Measurements from ENCODE around the gene RSPO1. TPM values are rescaled to one million over a fixed set of nuclear protein-coding genes. Genes with fewer than 3 reads are reported as not detected.

Gene RSPO1
- total RNA-seq, 3 donors from 2014 or later: 0.12 to 1.7 (median 0.53) TPM

- no peaks in the 10 kb centered on the region for H3K4me1 ChIP-seq (ENCODE audit: low read depth)
- H3K9me3 ChIP-seq: no peaks in the 10 kb centered on the region
- no peak for DNase-seq
- no peak overlapping the region for H3K4me3 ChIP-seq
- peaks cover 19% of the 10 kb centered on the region for H3K36me3 ChIP-seq (ENCODE audit: low read depth)
- ATAC-seq: no peak
- TF ChIP-seq CTCF (IDR thresholded peaks at IDR 0.05): no peak
- intact Hi-C loops (cut with DNase I, micrococcal nuclease): no loop called here
Measured at GRCh38 chr1:37574834-37575480, 59.7 kb downstream of the RSPO1 start.

GRCh38 chr1:37570528-37571334, 64.0 kb downstream of the RSPO1 start:
- H3K4me1 ChIP-seq (ENCODE audit: low read depth): no peaks in the 10 kb centered on the region
- ATAC-seq (no peak), DNase-seq (no peak)
- H3K9me3 ChIP-seq: no peaks in the 10 kb centered on the region
- intact Hi-C loops (cut with DNase I, micrococcal nuclease): no loop called here
- no peak for TF ChIP-seq CTCF (IDR thresholded peaks at IDR 0.05)
- no peak overlapping the region for H3K4me3 ChIP-seq
- H3K36me3 ChIP-seq (ENCODE audit: low read depth): peaks cover 30% of the 10 kb centered on the region

GRCh38 chr1:37567023-37567422, 67.7 kb downstream of the RSPO1 start:
- Histone ChIP-seq H3K4me1 (ENCODE audit: low read depth) (no peaks in the 10 kb centered on the region), H3K9me3 (no peaks in the 10 kb centered on the region), H3K36me3 (ENCODE audit: low read depth) (peaks cover 18% of the 10 kb centered on the region), H3K4me3 (no peak overlapping the region)
- ATAC-seq: no peak
- intact Hi-C loops (cut with DNase I, micrococcal nuclease): no loop called here
- TF ChIP-seq CTCF (IDR thresholded peaks at IDR 0.05): no peak
- no peak for DNase-seq

GRCh38 chr1:37564892-37565291, 69.8 kb downstream of the RSPO1 start:
- Histone ChIP-seq H3K36me3 (ENCODE audit: low read depth) (peaks cover 18% of the 10 kb centered on the region), H3K4me1 (ENCODE audit: low read depth) (no peaks in the 10 kb centered on the region)

GRCh38 chr1:37562984-37563383, 71.7 kb downstream of the RSPO1 start:
- DNase-seq: no peak
- H3K4me1 ChIP-seq (ENCODE audit: low read depth): no peaks in the 10 kb centered on the region
- H3K4me3 ChIP-seq: no peak overlapping the region
- H3K36me3 ChIP-seq (ENCODE audit: low read depth): peaks cover 7% of the 10 kb centered on the region
- H3K9me3 ChIP-seq: no peaks in the 10 kb centered on the region
- intact Hi-C loops (cut with DNase I, micrococcal nuclease): no loop called here
- no peak for TF ChIP-seq CTCF (IDR thresholded peaks at IDR 0.05)
- ATAC-seq: no peak

More at GRCh38 chr1:37564892-37565291, 69.8 kb downstream of the RSPO1 start:
- intact Hi-C loops (cut with DNase I, micrococcal nuclease): no loop called here
- no peak for TF ChIP-seq CTCF (IDR thresholded peaks at IDR 0.05)
- Histone ChIP-seq H3K4me3 (no peak overlapping the region), H3K9me3 (no peaks in the 10 kb centered on the region)
- no peak for ATAC-seq
- DNase-seq: no peak

Other genes with a start within 250 kb of the RSPO1 start
- gene ZC3H12A, start 160.3 kb downstream of the RSPO1 start, total RNA-seq: 10 to 100 TPM; 25.6 to 42.4 (median 25.9) TPM
- gene MEAF6, start 120.1 kb downstream of the RSPO1 start, total RNA-seq: 10 to 100 TPM; 30.2 to 59.5 (median 35.4) TPM
- gene SNIP1, start 80.6 kb downstream of the RSPO1 start, total RNA-seq: 10 to 100 TPM; 16.8 to 22.5 (median 21.3) TPM
- 1 to 10 TPM; 3.2 to 9.1 (median 3.6) TPM for gene DNALI1, start 78.0 kb downstream of the RSPO1 start, total RNA-seq
- 10 to 100 TPM; 31.2 to 38.4 (median 34.0) TPM for gene GNL2, start 39.0 kb downstream of the RSPO1 start, total RNA-seq
- gene CDCA8, start 57.6 kb upstream of the RSPO1 start, total RNA-seq: 10 to 100 TPM in 2 of 3 donors, 1 to 10 TPM in 1; 3.8 to 16.8 (median 10.1) TPM
- gene EPHA10, start 130.2 kb upstream of the RSPO1 start, total RNA-seq: 10 to 100 TPM; 45.3 to 74.4 (median 66.0) TPM
- gene MANEAL, start 159.0 kb upstream of the RSPO1 start, total RNA-seq: 1 to 10 TPM; 5.4 to 7.6 (median 6.5) TPM
- 10 to 100 TPM; 29.2 to 39.0 (median 34.2) TPM for gene C1orf122, start 172.9 kb upstream of the RSPO1 start, total RNA-seq
- 10 to 100 TPM; 13.3 to 13.9 (median 13.4) TPM for gene YRDC, start 173.3 kb upstream of the RSPO1 start, total RNA-seq
- 10 to 100 TPM; 30.6 to 42.8 (median 35.2) TPM for gene MTF1, start 224.7 kb upstream of the RSPO1 start, total RNA-seq

Measured in mucosa of descending colon (tissue), 3 donors.